ENCODE measurements around the gene PROZ. TPM values are rescaled to one million over a fixed set of nuclear protein-coding genes. Genes with fewer than 3 reads are reported as not detected.
"Not testable (repeated sequence)": the region's sequence is repeated elsewhere in the genome, so short reads cannot be mapped to it uniquely, and the experiment has no call there.

Gene PROZ
- not detected for total RNA-seq

GRCh38 chr13:113157929-113158747, at the start of gene PROZ:
TSS of gene PROZ (plus strand) at chr13:113158648. CDS start at chr13:113158661, 13 bp downstream.
- peaks cover 15% of the 10 kb centered on the region for H3K9me3 Mint-ChIP-seq
- peaks cover 12% of the 10 kb centered on the region for H3K27me3 Mint-ChIP-seq
- DNase-seq (no peak), ATAC-seq (ENCODE audit: low read depth) (no peak)
- H3K36me3 Mint-ChIP-seq = peaks cover 10% of the 10 kb centered on the region
- H3K4me3 Mint-ChIP-seq = no peak within 1 kb of the TSS
- H3K4me1 Mint-ChIP-seq = peaks cover 26% of the 10 kb centered on the region
- H3K27ac Mint-ChIP-seq = no peak within 1 kb of the TSS
- POLR2A ChIA-PET = interaction anchor here (0.7 kb wide), 1 partner anchor 51 kb away, joined by 3 read pairs; the partner anchor contains the start of gene CUL4A

GRCh38 chr13:113109151-113110047, 49.0 kb upstream of the PROZ start:
- H3K4me3 Mint-ChIP-seq = peak overlapping the region; percentile 22
- ATAC-seq (ENCODE audit: low read depth) (no peak), DNase-seq (no peak)
- H3K27me3 Mint-ChIP-seq = peaks cover 8% of the 10 kb centered on the region
- H3K4me1 Mint-ChIP-seq = peaks cover 2% of the 10 kb centered on the region
- POLR2A ChIA-PET = no interaction called here
- H3K27ac Mint-ChIP-seq = no peak overlapping the region
- no peaks in the 10 kb centered on the region for H3K36me3 Mint-ChIP-seq
- no peaks in the 10 kb centered on the region for H3K9me3 Mint-ChIP-seq

- Mint-ChIP-seq H3K4me3 (peak overlapping the region; percentile 22), H3K4me1 (peaks cover 2% of the 10 kb centered on the region), H3K27me3 (peaks cover 8% of the 10 kb centered on the region), H3K9me3 (no peaks in the 10 kb centered on the region), H3K27ac (no peak overlapping the region), H3K36me3 (no peaks in the 10 kb centered on the region)
- ATAC-seq (ENCODE audit: low read depth) (peak; percentile 38), DNase-seq (peak; percentile 51)
- POLR2A ChIA-PET = no interaction called here
Measured at GRCh38 chr13:113110048-113110851, 48.2 kb upstream of the PROZ start.

- H3K36me3 Mint-ChIP-seq = no peaks in the 10 kb centered on the region
- peak overlapping the region; percentile 19 for H3K4me3 Mint-ChIP-seq
- POLR2A ChIA-PET = no interaction called here
- H3K9me3 Mint-ChIP-seq = no peaks in the 10 kb centered on the region
- H3K4me1 Mint-ChIP-seq = peaks cover 2% of the 10 kb centered on the region
- peak; percentile 30 for ATAC-seq (ENCODE audit: low read depth)
- no peak for DNase-seq
- H3K27ac Mint-ChIP-seq = no peak overlapping the region
- H3K27me3 Mint-ChIP-seq = peaks cover 8% of the 10 kb centered on the region
Measured at GRCh38 chr13:113110852-113111315, 47.6 kb upstream of the PROZ start.

GRCh38 chr13:113111821-113112220, 46.6 kb upstream of the PROZ start:
- not testable (repeated sequence) for H3K4me1 Mint-ChIP-seq

GRCh38 chr13:113112475-113112874, 46.0 kb upstream of the PROZ start:
- H3K36me3 Mint-ChIP-seq; H3K4me1 Mint-ChIP-seq; H3K27me3 Mint-ChIP-seq; H3K27ac Mint-ChIP-seq; H3K9me3 Mint-ChIP-seq; ATAC-seq (ENCODE audit: low read depth); DNase-seq; H3K4me3 Mint-ChIP-seq; POLR2A ChIA-PET: not testable (repeated sequence)

More at GRCh38 chr13:113111821-113112220, 46.6 kb upstream of the PROZ start:
- H3K36me3 Mint-ChIP-seq; H3K27ac Mint-ChIP-seq; ATAC-seq (ENCODE audit: low read depth); H3K4me3 Mint-ChIP-seq; H3K27me3 Mint-ChIP-seq; DNase-seq; POLR2A ChIA-PET; H3K9me3 Mint-ChIP-seq: not testable (repeated sequence)

GRCh38 chr13:113112893-113113845, 45.3 kb upstream of the PROZ start:
- DNase-seq = peak; percentile 30
- Mint-ChIP-seq H3K9me3 (no peaks in the 10 kb centered on the region), H3K4me3 (no peak overlapping the region), H3K27ac (no peak overlapping the region), H3K36me3 (no peaks in the 10 kb centered on the region), H3K27me3 (peaks cover 8% of the 10 kb centered on the region), H3K4me1 (peaks cover 2% of the 10 kb centered on the region)
- ATAC-seq (ENCODE audit: low read depth) = peak; percentile 35
- POLR2A ChIA-PET = interaction anchor here (0.8 kb wide), 1 partner anchor 96 kb away, joined by 5 read pairs; the partner anchor contains the start of gene PCID2

GRCh38 chr13:113113846-113114271, 44.6 kb upstream of the PROZ start:
- Mint-ChIP-seq H3K9me3 (no peaks in the 10 kb centered on the region), H3K27ac (no peak overlapping the region), H3K4me3 (no peak overlapping the region), H3K4me1 (peaks cover 2% of the 10 kb centered on the region), H3K27me3 (peaks cover 8% of the 10 kb centered on the region), H3K36me3 (no peaks in the 10 kb centered on the region)
- DNase-seq (peak; percentile 21), ATAC-seq (ENCODE audit: low read depth) (no peak)
- POLR2A ChIA-PET = interaction anchor here (0.8 kb wide), 1 partner anchor 95 kb away, joined by 5 read pairs; the partner anchor contains the start of gene PCID2

GRCh38 chr13:113114511-113115362, 43.7 kb upstream of the PROZ start:
- DNase-seq = peak; percentile 21

GRCh38 chr13:113115363-113116205, 42.9 kb upstream of the PROZ start:
- Mint-ChIP-seq H3K27me3 (peaks cover 4% of the 10 kb centered on the region), H3K4me1 (peaks cover 2% of the 10 kb centered on the region), H3K27ac (no peak overlapping the region), H3K36me3 (no peaks in the 10 kb centered on the region), H3K9me3 (no peaks in the 10 kb centered on the region), H3K4me3 (no peak overlapping the region)
- ATAC-seq (ENCODE audit: low read depth) = no peak
- no peak for DNase-seq
- POLR2A ChIA-PET = no interaction called here

More at GRCh38 chr13:113114511-113115362, 43.7 kb upstream of the PROZ start:
- Mint-ChIP-seq H3K27ac (no peak overlapping the region), H3K4me3 (no peak overlapping the region), H3K4me1 (peaks cover 2% of the 10 kb centered on the region), H3K36me3 (no peaks in the 10 kb centered on the region), H3K27me3 (peaks cover 4% of the 10 kb centered on the region), H3K9me3 (no peaks in the 10 kb centered on the region)
- POLR2A ChIA-PET = no interaction called here
- ATAC-seq (ENCODE audit: low read depth) = no peak

Data from activated naive CD8-positive, alpha-beta T cell treated with anti-CD3 and anti-CD28 coated beads, Interleukin-2, amount 10 ng/mL, durations not matched to agents 7 days and 5 days (primary cell).